ENCODE results near the gene SLC22A2.

Gene SLC22A2

GRCh38 chr6:160221423-160221822 lies 37.2 kb downstream of the SLC22A2 start:
- DNase-seq (ENCODE audit: low read depth) = no peak
- in situ Hi-C loops (cut with HindIII; ENCODE audit: low sequenced_read_pairs) = no loop called here
- H3K4me3 ChIP-seq (ENCODE audit: low read depth, low read length) = no peak overlapping the region

GRCh38 chr6:160218810-160219209 lies 39.8 kb downstream of the SLC22A2 start:
- DNase-seq (ENCODE audit: low read depth) = no peak
- in situ Hi-C loops (cut with HindIII; ENCODE audit: low sequenced_read_pairs) = no loop called here
- no peak overlapping the region for H3K4me3 ChIP-seq (ENCODE audit: low read depth, low read length)
- TF ChIP-seq CTCF (IDR thresholded peaks at IDR 0.05; ENCODE audit: low read depth, low read length, missing control alignments) = no peak

More at GRCh38 chr6:160221423-160221822, 37.2 kb downstream of the SLC22A2 start:
- TF ChIP-seq CTCF (IDR thresholded peaks at IDR 0.05; ENCODE audit: low read depth, low read length, missing control alignments) = no peak

DNA sequence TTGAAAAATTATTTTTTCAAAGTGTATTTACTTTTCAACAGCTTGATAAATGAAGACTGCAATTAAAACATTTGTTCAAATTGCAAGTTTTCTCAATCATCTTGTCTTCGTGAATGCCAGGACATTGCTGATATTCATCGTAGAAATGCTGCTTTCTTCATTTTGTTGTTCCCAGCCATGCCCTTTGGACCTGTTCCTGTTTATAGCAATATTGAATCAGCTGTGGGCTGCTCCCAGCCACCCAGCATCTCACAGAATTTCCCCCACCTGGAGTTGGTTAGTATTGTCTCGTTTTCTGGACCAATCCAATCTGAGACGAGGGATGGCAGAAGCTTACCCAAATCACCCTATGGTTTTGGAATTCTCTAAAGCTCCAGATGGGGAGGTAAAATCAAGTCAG lies 40.8 kb downstream of the SLC22A2 start:
- in situ Hi-C loops (cut with HindIII; ENCODE audit: low sequenced_read_pairs) = no loop called here
- no peak for DNase-seq (ENCODE audit: low read depth)
- TF ChIP-seq CTCF (IDR thresholded peaks at IDR 0.05; ENCODE audit: low read depth, low read length, missing control alignments) = no peak
- no peak overlapping the region for H3K4me3 ChIP-seq (ENCODE audit: low read depth, low read length)

GRCh38 chr6:160217073-160217472 lies 41.5 kb downstream of the SLC22A2 start:
- H3K4me3 ChIP-seq (ENCODE audit: low read depth, low read length) = no peak overlapping the region
- in situ Hi-C loops (cut with HindIII; ENCODE audit: low sequenced_read_pairs) = no loop called here
- no peak for DNase-seq (ENCODE audit: low read depth)
- TF ChIP-seq CTCF (IDR thresholded peaks at IDR 0.05; ENCODE audit: low read depth, low read length, missing control alignments) = no peak

DNA sequence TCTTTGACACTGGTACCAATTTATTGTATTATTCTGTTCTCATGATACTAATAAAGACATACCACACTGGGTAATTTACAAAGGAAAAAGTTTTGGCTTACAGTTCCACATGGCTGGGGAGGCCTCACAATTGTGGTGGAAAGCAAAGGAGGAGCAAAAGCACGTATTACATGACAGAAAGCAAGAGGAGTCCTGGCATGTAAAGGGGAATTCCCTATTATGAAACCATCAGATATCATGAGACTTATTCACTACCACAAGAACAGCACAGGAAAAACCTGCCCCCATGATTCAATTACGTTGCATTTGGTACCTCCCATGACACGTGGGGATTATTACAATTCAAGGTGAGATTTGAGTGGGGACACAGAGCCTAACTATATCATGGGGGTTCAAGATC lies 43.4 kb downstream of the SLC22A2 start:
- DNase-seq (ENCODE audit: low read depth) = no peak
- in situ Hi-C loops (cut with HindIII; ENCODE audit: low sequenced_read_pairs) = no loop called here
- TF ChIP-seq CTCF (IDR thresholded peaks at IDR 0.05; ENCODE audit: low read depth, low read length, missing control alignments) = no peak
- H3K4me3 ChIP-seq (ENCODE audit: low read depth, low read length) = no peak overlapping the region

GRCh38 chr6:160207618-160208017 lies 51.0 kb downstream of the SLC22A2 start:
- no peak for DNase-seq (ENCODE audit: low read depth)
- in situ Hi-C loops (cut with HindIII; ENCODE audit: low sequenced_read_pairs) = no loop called here
- no peak overlapping the region for H3K4me3 ChIP-seq (ENCODE audit: low read depth, low read length)
- no peak for TF ChIP-seq CTCF (IDR thresholded peaks at IDR 0.05; ENCODE audit: low read depth, low read length, missing control alignments)

- TF ChIP-seq CTCF (IDR thresholded peaks at IDR 0.05; ENCODE audit: low read depth, low read length, missing control alignments) = no peak
- H3K4me3 ChIP-seq (ENCODE audit: low read depth, low read length) = no peak overlapping the region
- no peak for DNase-seq (ENCODE audit: low read depth)
- in situ Hi-C loops (cut with HindIII; ENCODE audit: low sequenced_read_pairs) = no loop called here
These were observed 53.9 kb downstream of the SLC22A2 start for GRCh38 chr6:160204710-160205109.
